Skeletal muscle cell (primary cell): ENCODE data around the gene NEK6.

ENCODE experiments used
- DNase-seq: peaks from one replicate; pipeline ENCODE4 v3.0.0-alpha.2; 2010; ENCODE audit warnings: low read depth
- H3K4me3 ChIP-seq: 2 replicates; pipeline ENCODE4 v1.5.1; 2011; ENCODE audit warnings: low read depth, mild to moderate bottlenecking, control low read depth, low read length, moderate library complexity

Gene NEK6

GRCh38 chr9:124332361-124333202, 74.8 kb downstream of the NEK6 start:
- no peak overlapping the region for H3K4me3 ChIP-seq
- DNase-seq: no peak

- no peak overlapping the region for H3K4me3 ChIP-seq
- no peak for DNase-seq
These were observed 75.4 kb downstream of the NEK6 start for GRCh38 chr9:124333203-124333579.

GRCh38 chr9:124334568-124335319, 77.0 kb downstream of the NEK6 start:
- no peak for DNase-seq
- H3K4me3 ChIP-seq: no peak overlapping the region

GRCh38 chr9:124335320-124335707, 77.6 kb downstream of the NEK6 start:
- H3K4me3 ChIP-seq: no peak overlapping the region
- no peak for DNase-seq

GRCh38 chr9:124337562-124337961, 79.8 kb downstream of the NEK6 start:
- DNase-seq: no peak

GRCh38 chr9:124339603-124340146, 81.9 kb downstream of the NEK6 start:
- H3K4me3 ChIP-seq: no peak overlapping the region
- no peak for DNase-seq

More at GRCh38 chr9:124337562-124337961, 79.8 kb downstream of the NEK6 start:
- no peak overlapping the region for H3K4me3 ChIP-seq

- no peak overlapping the region for H3K4me3 ChIP-seq
- no peak for DNase-seq
These were observed 82.7 kb downstream of the NEK6 start for GRCh38 chr9:124340219-124341069.

- no peak overlapping the region for H3K4me3 ChIP-seq
- DNase-seq: no peak
These were observed 83.9 kb downstream of the NEK6 start for GRCh38 chr9:124341455-124342170.

GRCh38 chr9:124342402-124342775, 84.6 kb downstream of the NEK6 start:
- DNase-seq: no peak
- no peak overlapping the region for H3K4me3 ChIP-seq

- no peak overlapping the region for H3K4me3 ChIP-seq
- peak; percentile 86 for DNase-seq
These were observed 85.2 kb downstream of the NEK6 start for GRCh38 chr9:124342776-124343485.

GRCh38 chr9:124343533-124344290, 86.0 kb downstream of the NEK6 start:
- H3K4me3 ChIP-seq: no peak overlapping the region
- DNase-seq: no peak

- no peak for DNase-seq
- H3K4me3 ChIP-seq: no peak overlapping the region
These were observed 86.7 kb downstream of the NEK6 start for GRCh38 chr9:124344291-124345050.

GRCh38 chr9:124345063-124345462, 87.3 kb downstream of the NEK6 start:
- H3K4me3 ChIP-seq: no peak overlapping the region
- DNase-seq: no peak

- H3K4me3 ChIP-seq: no peak overlapping the region
- no peak for DNase-seq
These were observed 88.1 kb downstream of the NEK6 start for GRCh38 chr9:124345751-124346281.

- DNase-seq: no peak
- no peak overlapping the region for H3K4me3 ChIP-seq
These were observed 88.8 kb downstream of the NEK6 start for GRCh38 chr9:124346347-124347163.
